ENCODE results near the gene RAB8A.
"Not testable (repeated sequence)": the region's sequence is repeated elsewhere in the genome, so short reads cannot be mapped to it uniquely, and the experiment has no call there.

RAB8A gene

DNA sequence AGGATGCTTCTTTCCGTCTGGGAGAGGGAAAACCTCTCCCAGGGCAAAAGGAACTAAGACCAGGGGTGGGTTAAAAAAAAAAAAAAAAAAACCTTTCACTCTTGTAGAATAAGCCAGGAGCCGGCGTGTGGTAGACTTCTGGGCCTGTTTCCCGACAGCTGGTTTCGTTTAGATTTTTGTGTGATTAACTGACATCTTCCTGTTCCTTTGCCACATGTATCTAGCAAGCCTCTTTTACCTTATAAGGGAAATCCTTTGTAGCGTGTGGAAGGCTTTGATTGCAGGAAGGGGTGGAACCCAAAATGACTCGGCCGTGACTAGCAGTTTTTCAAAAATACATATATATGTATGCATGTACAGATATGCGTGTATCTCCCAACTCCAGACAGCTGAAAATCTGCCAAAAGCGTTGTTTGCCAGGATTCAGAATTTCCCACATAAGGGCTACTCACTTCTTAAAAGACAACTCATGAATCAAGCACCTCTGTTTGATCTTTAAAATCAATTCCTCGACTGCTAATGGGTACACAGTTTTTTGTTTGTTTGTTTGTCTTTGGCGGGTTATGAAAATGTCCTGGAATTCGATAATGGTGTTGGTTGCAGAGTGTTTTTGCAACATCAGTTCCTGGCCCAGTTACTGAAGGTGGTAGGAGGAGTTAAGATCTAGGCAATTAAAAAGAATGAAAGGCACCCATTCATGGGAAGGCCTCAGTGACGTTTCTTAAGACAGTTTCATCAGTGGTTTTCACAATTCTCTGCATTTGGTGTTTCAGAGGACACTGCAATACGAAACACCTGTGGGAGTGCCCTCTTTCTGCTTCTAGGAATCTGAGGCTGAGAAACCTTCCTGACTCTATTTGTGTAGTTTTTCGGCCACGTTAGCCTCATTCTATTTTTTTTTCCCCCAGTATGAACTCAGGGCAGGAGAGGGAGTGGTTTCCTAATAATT is 32.7 kb upstream of the RAB8A start:
- DNase-seq = peak; percentile 83

DNA sequence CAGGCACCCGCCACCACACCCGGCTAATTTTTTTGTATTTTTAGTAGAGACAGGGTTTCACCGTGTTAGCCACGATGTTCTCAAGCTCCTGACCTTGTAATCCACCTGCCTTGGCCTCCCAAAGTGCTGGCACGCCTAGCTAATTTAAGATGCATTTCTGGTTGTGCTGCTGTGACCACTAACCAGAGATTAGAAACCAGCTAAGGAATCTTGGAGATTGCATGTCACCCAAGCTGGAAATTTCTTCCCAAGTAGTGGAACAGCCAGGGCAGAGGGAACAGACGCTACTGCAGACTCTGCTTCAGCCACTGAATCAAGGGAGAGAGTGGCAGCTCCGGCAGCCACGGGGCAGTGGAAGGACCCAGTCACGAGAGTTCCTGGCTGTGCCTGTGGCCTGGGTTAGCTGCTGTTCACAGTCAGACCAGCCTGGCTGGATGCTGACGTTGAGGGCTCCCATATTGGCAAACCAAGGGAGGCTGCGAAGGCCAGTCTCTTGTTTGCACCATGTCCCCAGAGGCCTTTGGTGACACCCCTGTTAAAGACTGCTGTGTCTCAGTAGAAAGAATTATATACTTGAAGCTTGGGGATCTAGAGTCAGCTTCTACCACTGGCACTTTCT is 27.5 kb upstream of the RAB8A start:
- DNase-seq = no peak

GRCh38 chr19:16085115-16085514 is 26.6 kb upstream of the RAB8A start:
- no peak for DNase-seq

DNA sequence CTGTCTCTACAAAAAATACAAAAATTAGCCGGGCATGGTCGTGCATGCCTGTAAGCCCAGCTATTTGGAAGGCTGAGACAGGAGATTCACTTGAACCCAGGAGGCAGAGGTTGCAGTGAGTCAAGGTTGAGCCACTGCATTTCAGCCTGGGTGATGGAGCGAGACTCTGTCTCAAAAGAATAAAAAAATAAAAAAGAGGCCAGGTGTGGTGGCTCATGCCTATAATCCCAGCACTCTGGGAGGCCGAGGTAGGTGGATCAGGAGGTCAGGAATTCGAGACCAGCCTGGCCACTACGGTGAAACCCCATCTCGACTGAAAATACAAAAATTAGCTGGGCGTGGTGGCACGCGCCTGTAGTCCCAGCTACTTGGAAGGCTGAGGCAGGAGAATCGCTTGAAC is 24.3 kb upstream of the RAB8A start:
- not testable (repeated sequence) for DNase-seq

- DNase-seq = no peak
Measured at GRCh38 chr19:16087940-16088339, 23.7 kb upstream of the RAB8A start.

DNA sequence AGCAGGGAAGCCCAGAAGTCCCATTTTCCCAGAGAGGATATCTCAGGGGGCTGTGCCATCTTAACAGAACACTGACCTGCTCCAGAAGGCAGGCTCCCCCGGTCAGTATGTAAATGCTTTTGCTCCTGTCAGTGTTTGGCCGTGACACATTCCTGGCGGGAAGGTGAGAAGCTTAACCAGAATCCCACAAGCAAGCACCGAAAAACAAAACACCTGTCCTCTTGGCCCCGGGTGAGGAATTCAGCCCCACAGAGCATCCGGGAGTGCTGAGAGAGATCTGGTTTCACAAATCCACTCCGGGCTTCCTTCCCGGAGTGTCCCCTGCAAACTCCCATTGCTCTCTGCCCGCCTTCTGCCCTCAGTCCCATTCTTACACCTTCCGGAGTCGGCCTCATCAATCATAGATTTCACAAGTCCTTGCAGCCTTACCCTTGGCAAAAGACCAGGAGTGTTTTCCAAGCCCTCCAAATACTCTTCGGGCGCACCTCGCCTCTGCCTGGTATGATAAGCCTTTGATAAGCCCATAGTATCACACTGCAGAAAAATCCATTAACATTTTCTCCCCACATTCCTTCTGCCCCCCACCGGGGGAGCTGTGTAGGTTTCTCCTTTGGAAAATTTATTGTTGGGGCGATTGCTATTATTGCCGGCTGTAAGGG is 23.2 kb upstream of the RAB8A start:
- DNase-seq = no peak

GRCh38 chr19:16089010-16089846 is 22.5 kb upstream of the RAB8A start:
- DNase-seq = no peak

GRCh38 chr19:16091546-16092475 is 19.9 kb upstream of the RAB8A start:
- DNase-seq = no peak

- DNase-seq = no peak
Measured at GRCh38 chr19:16094360-16095070, 17.2 kb upstream of the RAB8A start.

GRCh38 chr19:16095071-16095571 is 16.6 kb upstream of the RAB8A start:
- no peak for DNase-seq

GRCh38 chr19:16096280-16096855 is 15.3 kb upstream of the RAB8A start:
- DNase-seq = no peak

DNA sequence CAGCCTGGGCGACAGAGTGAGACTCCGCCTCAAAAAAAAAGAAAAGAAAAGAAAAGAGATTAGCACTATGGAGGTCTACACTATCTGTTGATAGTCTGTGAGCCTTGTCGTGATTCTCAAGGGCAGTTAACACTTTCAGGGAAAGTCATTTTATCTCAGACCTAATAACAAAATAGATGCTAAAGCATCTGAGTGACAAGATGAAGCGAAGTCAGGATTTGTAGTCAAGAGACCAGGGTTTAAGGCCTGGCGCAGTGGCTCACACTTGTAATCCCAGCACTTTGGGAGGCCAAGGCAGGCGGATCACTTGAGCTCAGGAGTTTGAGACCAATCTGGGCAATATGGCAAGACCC is 13.3 kb upstream of the RAB8A start:
- no peak for DNase-seq

DNA sequence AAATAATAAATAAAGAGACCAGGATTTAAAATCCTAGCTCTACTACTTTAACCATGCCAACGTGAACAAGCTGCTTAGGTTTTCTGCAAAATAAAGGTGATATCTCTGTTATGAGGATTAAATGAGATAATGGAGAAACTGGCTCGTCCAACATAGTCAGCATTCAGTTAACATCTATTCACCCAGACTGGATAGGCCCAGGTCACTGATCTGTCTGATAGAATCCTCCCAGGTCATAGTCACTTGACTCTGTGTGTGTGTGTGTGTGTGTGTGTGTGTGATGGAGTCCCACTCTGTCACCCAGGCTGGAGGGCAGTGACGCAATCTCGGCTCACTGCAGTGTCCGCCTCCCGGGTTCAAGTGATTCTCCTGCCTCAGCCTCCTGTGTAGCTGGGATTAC is 12.9 kb upstream of the RAB8A start:
- DNase-seq = no peak

DNA sequence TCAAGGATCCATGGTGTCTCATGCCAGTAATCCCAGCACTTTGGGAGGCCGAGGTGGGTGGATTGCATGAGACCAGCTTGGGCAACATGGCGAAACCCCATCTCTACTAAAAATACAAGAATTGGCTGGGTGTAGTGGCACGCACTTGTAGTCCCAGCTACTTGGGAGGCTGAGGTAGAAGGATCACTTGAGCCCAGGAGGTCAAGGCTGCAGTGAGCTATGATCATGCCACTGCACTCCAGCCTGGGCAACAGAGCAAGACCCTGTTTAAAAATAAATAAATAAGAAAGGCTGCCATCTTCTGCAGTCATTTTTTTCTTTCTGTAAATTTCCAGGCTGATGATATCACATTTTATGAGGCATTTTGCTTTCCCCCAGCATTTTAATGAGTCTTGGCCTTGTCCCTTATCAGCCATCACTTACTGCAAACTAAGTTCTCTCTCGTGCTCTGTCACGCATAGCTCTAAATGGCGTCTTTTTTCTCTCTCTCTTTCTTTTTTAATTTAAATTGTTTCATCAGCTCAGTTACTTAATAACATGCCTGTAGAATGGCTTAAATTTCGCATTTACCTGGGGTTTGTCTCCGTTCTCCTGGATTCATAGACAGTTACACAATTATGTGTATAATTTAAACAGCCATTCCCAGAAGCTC is 12.2 kb upstream of the RAB8A start:
- DNase-seq = not testable (repeated sequence)

- DNase-seq = no peak
Measured at GRCh38 chr19:16100524-16100923, 11.2 kb upstream of the RAB8A start.

DNA sequence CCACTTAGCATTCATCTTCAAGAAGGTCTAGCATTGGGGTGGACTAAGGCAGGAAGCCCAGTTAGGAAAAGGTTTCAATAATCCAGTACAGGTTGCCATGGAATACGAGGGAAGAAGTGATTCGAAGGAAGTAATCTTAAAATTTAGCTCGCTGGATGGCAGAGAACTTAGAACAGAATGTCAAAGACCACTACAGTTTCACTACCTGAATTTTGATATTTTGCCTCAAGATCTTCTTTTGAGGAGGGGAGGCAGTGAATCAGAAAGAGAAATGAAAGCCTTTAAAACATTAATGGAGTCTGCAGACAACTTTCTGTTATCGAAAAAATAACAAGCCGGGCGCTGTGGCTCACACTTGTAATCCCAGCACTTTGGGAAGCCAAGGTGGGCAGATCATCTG is 7.0 kb upstream of the RAB8A start:
- DNase-seq = no peak

- DNase-seq = peak; percentile 29
Measured at GRCh38 chr19:16106121-16106520, 5.6 kb upstream of the RAB8A start.

GRCh38 chr19:16111909-16112752 is 442 bp downstream of the RAB8A start:
- DNase-seq = no peak

DNA sequence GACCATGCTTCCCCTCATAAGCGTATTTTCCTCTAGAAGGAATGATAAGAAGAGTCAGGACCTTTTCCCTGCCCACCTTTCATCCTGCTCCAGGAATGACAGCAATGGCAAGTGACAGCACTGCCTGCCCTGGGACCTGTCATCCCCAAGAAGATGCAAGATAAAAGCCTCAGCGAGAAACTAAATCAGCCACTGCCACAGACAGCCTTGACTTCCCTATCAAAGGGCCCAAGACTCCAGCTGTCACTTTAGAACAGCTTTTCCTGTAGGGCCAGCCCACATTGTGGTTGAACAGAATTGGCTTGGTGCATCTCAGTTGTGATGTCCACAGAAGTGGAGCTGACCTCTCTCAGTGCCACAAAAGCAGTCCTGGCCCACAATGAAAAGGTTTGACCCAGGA is 1.1 kb downstream of the RAB8A start:
- DNase-seq = no peak
